GM15510 (cell line): ENCODE measurements around the gene PLEKHM1.

Experiments
- POLR2A ChIP-seq: IDR thresholded peaks from 3 replicates; pipeline ENCODE4 v1.6.1; 2011; ENCODE audit warnings: borderline replicate concordance; ENCODE audit not compliant: insufficient read length; ENCODE audit errors: extremely low read depth

The PLEKHM1 gene

DNA sequence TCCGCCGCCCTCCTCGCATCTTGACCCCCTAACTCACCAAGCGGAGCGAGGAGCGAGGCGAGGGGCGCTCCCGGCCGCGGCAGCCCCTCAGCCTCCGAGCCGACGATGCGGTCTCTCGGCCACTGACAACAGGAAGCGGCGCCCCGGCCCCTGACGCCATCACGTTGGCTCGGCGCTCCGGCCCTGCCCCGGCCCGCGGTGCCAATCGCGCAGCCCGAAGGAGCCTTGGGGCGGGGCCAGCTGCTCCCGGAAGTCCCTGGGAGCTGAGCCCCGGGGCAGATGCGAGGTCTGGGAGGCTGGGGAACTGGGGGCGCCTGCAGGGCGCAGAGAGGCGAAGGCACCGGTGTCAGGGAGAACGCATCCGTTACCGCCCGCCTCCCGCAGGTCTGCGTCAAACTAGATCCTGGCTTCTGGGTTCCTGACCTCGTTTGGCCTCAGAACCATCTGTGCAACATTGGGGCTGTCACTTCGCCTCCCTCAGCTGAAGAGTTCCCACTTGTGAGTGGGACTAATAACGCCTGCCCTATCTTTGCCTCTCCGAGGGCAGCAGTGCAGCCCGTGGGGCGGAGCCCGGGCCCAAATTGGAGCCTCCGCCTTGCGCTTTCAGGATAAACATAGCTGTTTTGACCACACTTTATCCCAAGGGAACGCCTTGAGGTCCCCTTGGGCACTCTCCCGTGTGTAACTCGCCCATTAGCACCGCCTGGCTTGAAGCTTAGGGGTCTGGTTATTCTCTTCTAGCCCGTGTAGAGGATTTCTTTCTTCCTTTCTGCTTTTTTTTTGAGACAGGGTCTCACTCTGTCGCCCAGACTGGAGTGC lies at the start of gene PLEKHM1:
PLEKHM1 (minus strand) TSS at position 107 of the 819 bp plus-strand sequence. CDS start 8,237 bp downstream, outside the sequence.
- TF ChIP-seq POLR2A, result peak; percentile 48

DNA sequence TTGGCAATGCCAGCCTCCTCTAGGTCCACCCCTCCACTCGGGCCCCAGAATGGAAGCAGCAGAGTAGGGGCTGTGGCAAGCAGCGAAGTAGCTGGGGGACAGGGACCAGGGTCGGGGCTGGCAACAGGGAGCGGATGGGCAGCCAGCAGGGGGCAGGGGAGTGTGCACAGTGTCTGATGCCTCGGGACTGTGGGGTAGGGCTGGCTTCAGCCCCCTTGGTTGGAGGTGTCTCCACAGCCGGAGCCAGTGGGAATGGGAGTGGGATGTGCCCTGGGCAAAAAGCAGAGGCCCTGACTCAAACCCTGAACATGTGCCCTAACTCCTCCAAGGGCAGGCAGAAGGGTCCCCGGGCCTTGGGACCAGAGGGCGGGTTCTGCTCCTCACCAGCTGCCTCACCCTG lies 39.4 kb downstream of the PLEKHM1 start:
- no peak for TF ChIP-seq POLR2A

DNA sequence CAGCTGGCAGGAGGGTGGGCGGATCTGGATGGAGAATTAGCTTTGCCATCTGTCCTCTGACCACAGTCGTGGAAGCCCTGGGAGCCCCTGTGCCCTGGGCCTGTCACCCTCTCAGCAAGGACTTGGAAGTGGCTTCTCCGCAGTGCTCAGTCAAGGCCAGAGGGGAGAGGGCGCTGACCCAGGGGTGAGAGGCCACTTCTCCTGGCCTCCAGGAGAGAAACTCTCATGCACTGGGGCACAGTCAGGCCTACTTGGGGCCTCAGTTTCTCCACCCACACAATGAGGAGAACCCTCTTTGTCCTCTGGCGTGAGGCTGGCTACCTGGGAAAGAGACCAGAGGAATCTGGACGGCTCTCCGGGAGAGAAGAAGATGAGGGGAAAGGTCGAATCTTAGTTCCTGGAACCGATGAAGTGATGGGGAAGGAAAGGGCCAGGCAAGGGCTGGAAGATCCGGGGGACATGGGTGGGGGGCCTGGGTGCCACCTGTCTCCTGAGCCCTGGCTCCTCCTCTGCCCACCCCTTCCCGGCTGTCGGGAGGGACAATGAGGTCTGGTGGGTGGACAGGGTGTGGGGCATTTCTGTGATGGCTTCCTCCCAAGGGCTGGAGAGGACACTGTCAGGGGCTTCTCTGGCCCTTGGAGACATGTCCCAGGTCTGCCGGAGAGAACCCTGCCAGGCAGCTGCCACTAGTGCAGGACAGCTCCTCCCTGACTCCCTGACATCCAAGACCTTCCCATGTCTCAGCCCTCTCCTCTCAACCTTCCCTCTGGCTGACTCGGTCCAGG lies 48.8 kb downstream of the PLEKHM1 start:
- TF ChIP-seq POLR2A, result no peak

DNA sequence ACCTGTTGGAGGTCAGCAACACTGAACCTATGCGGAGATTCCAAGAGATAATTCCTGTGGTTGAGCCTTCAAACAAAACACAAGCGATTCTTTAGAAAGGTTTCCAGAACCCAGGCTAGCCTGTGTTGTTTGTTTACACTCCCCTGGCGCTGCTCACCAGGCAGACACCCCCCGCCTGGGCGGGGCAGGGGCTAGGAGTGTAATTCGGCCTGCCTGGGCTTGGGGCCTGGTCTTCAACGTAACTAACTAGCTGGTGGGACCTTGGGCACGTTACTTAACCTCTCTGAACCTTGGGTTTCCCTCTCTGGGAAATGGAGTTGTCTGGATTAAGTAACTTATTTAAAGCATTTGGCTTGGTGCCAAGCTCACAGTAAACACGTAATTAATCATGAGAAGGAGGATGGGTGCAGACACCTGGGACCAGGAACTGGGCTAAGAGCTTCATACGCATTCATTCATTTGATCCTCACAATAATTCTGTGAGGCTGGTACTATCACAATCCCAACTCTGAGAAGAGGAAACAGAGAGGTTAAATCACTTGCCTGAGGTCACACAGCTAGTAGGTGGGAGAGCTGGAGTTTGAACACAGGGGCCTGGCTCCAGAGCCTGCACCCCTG lies 50.3 kb downstream of the PLEKHM1 start:
- TF ChIP-seq POLR2A, result no peak

DNA sequence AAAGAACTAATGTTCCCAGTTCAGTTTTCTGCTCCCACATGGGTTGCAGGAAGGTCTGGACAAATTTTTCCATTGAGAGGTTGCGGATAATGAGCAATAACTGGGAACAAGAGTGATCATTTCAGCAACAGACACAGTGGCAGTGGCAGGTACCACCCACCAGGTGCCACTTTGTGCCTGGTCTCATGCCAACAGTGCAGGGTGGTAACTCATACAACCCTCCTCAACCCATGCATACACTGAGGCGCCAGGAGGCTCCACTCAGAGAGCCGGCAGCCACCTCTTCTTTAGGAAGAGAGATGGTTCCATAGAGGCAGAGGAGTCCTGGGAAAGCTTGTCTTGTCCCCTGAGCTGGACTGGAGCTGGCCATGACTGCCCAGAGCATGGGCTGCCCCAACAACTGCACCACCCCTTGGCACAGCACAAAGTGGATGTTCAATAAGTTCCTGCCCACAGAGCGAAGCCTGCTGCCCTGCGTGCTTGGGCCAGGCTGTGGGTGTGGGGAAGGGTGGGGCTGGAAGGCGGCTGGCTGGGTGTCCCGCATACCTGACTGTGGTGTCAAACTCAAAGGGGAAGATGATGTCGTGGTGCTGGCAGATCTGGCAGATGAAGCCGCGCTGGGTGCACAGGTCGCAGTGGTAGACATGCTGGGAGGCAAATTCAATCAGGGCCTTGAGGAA lies 51.5 kb downstream of the PLEKHM1 start:
- no peak for TF ChIP-seq POLR2A

DNA sequence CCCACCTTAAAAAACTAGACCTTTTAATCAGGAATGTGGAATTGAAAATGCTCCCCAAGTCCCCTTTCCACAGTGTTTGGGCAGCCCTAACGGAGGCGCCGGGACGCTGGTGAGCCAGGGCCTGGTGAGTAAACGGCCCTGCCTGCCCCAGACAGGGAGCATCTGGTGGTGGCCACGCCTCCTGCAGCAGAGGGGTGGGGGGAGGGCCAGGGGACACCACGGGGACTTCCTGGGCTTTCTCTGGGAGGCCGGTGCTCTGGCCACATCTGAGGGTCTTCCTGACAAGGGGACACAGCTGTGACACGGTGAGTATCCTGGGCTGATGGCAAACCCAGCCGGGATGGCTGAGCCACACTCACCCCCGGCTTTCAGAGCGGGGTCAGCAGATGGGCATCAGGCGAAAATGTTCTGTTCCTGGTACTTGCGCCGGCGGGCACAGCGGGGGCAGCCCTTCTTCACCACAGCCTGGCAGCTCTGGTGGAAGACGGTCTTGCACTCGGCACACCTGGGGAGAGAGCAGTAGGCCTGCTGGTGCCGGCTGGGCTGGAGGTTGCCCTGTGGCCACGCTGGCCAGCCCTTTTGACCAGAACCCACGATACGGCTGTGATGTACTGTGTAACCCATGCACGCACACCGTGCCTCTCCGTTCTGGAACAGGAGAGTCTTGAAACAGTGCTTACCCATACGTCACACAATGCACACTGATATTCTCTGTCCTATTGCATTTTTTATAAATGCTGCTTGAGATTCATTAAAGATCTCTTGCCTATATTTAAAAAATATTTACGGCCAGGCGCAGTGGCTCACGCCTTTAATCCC lies 52.8 kb downstream of the PLEKHM1 start:
- TF ChIP-seq POLR2A, result no peak

DNA sequence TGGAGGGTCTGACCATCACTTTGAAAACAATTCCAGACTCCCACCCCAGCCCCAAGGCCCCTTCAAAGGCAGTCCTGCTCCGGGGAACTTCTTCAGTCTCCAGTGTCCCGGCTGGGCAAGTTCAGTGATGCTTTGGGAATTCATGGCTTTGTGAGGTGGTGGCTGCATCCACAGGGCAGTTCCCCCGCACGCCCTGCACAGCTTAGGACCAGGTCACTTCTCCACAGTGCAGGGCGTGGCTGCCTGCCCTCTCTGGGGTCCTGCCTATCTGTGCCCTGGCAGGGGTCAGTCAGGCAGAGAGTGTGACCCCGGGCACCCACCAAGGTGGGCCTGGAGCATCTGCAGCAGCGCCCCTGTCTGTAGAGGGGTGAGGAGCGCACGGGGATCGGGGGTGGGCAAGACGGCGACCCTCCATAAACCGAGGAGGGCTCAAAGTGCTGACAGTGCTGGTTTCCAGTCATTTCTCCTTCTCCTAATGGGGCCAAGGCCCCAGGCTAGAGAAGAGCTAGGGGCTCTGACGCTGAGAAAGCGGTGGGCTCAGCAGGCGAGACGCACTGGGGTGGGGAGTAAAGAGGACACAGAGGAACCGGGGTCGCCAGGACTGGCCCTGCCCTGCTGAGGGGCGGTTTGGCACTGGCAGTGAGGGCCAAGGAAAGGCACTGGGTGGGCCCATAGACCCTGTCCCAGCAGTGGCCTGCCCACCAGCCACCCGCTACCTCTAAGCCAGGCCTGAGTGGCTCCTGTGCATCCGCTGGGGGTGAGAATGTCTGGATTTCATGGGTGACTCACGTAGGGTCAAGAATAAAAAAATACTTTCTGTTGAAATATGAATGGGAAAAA lies 53.7 kb downstream of the PLEKHM1 start:
- TF ChIP-seq POLR2A, result no peak

DNA sequence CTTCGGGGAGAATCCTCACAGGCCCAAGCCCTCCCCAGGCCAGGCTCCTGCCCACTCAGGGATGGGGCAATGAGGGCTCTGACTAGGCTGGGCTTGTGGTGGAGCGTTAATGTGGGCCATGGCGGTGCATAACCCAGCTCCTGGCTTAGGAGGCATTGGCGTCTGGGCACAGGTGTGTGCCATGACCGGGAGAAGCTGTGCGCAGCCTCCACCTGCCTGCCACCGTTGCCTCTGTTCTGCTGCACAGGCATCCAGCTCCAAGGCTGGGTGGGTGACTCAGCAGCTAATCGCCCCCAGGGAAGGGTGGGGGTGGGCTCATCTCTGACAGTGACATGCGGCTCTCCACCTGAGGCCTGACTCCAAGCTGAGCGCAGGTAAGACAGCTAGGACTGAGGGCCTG lies 54.4 kb downstream of the PLEKHM1 start:
- no peak for TF ChIP-seq POLR2A

DNA sequence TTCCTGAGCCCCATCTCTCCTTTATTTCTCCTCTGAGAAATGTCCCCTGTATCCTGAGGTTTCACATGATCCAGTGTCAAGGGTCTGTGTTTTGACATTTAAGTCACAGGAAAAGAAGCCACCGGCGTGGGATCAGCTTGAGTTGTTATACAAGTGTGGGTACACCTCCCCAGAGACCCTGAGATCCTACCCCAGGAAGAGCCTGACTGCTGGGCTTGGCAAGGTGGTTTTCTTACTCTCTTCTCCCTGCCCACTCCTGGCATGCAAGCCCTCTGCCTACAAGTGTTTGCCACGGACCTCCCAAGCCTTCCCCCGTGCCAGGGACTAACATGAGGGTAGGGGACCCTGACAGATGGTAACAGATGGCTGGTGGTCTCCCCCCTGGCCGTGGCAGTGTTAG lies 55.0 kb downstream of the PLEKHM1 start:
- no peak for TF ChIP-seq POLR2A

DNA sequence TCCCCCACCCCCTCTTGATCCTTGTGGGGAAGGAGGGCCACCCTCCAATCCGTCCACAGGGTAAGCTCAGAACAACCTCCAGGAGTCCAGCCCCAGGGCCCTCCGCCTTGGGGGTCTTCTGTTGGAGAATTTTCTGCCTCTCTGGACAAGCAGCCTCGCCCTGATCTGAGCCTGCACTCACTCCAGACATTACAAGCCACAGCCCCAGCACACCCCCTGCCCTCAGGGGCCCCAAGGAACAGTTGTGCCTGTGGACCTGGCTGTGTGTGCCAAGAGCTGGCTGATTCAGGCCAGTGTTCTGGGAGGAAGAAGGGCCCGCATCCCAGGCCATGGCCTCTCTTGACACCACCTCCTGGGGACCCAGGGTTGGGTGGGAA lies 57.4 kb downstream of the PLEKHM1 start:
- no peak for TF ChIP-seq POLR2A

DNA sequence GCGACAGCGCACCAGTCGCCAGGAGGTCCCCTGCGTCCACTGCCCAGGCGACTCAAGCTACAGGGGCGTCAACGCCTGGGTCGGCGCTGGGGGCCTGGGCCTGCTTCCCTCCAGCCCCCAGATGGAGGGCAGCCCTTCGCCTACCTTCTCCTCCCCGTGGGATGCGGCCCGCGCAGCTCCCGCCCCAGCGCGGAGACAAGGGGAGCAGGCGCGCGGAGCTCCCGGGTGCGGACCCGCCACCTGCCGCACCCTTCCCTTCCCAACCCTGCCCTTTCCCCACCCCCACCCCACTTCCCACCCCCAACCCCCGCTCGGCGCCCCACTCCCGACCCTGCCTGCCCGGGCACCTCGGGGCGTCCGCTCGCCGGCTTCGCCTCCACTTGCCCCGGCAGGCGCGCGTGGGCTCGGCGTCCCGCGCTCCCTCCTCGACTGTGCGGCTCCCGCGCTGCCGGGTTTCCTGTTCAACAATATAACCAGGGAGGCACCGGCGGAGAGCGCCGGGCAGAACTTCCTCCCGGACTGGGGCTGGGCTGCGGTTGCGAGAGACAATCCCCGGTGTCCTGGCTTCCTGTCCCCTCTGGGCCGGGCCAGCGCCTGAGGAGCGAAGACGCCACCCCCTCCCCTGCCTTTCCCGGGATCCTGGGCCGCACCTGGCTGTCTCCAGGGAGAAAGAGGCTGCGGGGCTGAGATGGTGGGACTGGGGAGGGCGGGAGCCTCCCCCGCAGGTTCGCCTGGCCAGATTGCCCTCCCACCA lies 57.9 kb downstream of the PLEKHM1 start, which contains the start of gene ARHGAP27:
ARHGAP27 (minus strand) TSS at position 466 of the 754 bp plus-strand sequence. CDS start 2,591 bp downstream, outside the sequence.
- TF ChIP-seq POLR2A, result no peak

DNA sequence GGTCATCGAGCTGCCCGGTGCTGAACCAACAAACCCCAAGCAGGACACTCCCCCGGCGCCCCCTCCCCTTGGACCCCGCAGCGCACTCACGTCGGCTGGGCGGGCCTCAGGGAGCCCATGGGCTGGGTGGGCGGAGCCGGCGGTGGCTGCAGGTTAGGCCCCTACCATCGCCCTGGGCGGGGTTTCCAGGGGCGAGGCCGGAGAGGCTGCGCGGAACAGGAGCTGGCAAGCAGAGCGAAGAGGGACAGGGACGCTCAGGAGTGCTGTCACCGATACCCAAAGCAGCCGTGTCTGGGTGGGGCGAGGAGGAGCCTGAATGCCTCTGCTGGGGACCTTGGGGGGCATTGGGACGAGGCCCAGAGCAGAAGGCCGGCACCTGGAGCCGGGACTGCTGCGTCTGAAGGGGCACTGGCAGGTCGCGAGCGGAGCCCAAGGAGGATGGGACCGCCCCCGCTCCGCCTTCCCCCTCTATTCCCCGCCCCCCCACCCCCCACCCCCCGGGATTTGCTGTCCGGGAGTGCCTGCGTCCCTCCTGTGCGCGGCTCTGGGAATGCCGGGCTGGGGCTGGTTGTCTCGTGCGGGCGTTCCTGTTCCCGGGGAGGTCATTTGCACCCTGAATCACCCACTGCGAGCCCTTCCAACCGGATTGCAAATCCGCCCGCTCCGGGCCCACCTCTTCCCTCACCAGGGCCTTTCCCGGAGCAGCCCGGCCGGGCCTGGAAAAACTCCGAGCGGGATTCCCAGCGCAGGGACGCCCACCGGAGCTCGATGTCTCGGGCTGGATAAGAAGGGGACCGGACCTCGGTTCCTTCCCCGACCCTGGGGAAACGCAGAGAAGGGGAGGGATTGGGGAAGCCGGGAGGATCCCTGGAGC lies 58.8 kb downstream of the PLEKHM1 start:
- peak; percentile 53 for TF ChIP-seq POLR2A
